ENCODE results near the gene NUP93.

GRCh38 chr16:56701534-56701933, 28.4 kb upstream of the NUP93 start:
- TF ChIP-seq REST (IDR thresholded peaks at IDR 0.05; ENCODE audit: insufficient read depth in 1 of 2, low read depth in 2 of 2, low read length in 2 of 2) = no peak
- TF ChIP-seq POLR2AphosphoS5 (IDR thresholded peaks at IDR 0.05; ENCODE audit: low read depth, low read length) = no peak
- TF ChIP-seq FOXP2 (optimal IDR thresholded peaks at IDR 0.05; ENCODE audit: borderline replicate concordance, extremely low read depth, extremely low read length, insufficient read depth) = no peak

Data from PFSK-1 (cell line).